ENCODE measurements around the gene DNAJC16. TPM values are rescaled to one million over a fixed set of nuclear protein-coding genes. Genes with fewer than 3 reads are reported as not detected.

The DNAJC16 gene
- total and polyA plus RNA-seq, 4 donors = 3.3 to 14.2 (median 11.1) TPM

GRCh38 chr1:15501208-15502032 lies 25.2 kb upstream of the DNAJC16 start:
- DNase-seq (ENCODE audit: low spot score) = peak; percentile 64
- H3K27ac ChIP-seq (ENCODE audit: low read depth in 1 of 2, low read length in 2 of 2) = no peak overlapping the region
- no peaks in the 10 kb centered on the region for H3K27me3 ChIP-seq (ENCODE audit: control insufficient read depth in 4 of 4, insufficient read depth in 4 of 4, low read length in 3 of 4)
- no peak overlapping the region for H3K4me3 ChIP-seq (ENCODE audit: low read depth in 1 of 3, low read length in 3 of 3)
- H3K4me1 ChIP-seq (ENCODE audit: control insufficient read depth in 4 of 4, insufficient read depth in 4 of 4, low read length in 3 of 4) = no peaks in the 10 kb centered on the region
- WGBS = 77% methylated on average over 17 of the region's 17 CpGs
- H3K9me3 ChIP-seq (ENCODE audit: control insufficient read depth in 4 of 4, low read length in 3 of 4) = no peaks in the 10 kb centered on the region
- TF ChIP-seq CTCF (IDR thresholded peaks at IDR 0.05; ENCODE audit: low read depth, low read length, missing input control) (peak; percentile 31), RAD21 (IDR thresholded peaks at IDR 0.05) (peak; percentile 16 to 64), ATF3 (IDR thresholded peaks at IDR 0.05) (no peak)
- H3K36me3 ChIP-seq (ENCODE audit: control insufficient read depth in 4 of 4, insufficient read depth in 3 of 4, low read depth in 1 of 4, low read length in 3 of 4) = peaks cover 6 to 31% (median 11%) of the 10 kb centered on the region in 4 donors
- H3K9ac ChIP-seq (ENCODE audit: low read depth in 1 of 2, low read length in 2 of 2) = no peak overlapping the region

GRCh38 chr1:15504436-15504835 lies 22.2 kb upstream of the DNAJC16 start:
- DNase-seq (ENCODE audit: low spot score) = no peak
- 97% methylated on average over 4 of the region's 4 CpGs for WGBS
- H3K27me3 ChIP-seq (ENCODE audit: control insufficient read depth in 4 of 4, insufficient read depth in 4 of 4, low read length in 3 of 4) = no peaks in the 10 kb centered on the region
- H3K4me3 ChIP-seq (ENCODE audit: low read depth in 1 of 3, low read length in 3 of 3) = no peak overlapping the region
- H3K9ac ChIP-seq (ENCODE audit: low read depth in 1 of 2, low read length in 2 of 2) = no peak overlapping the region
- peaks cover 3 to 38% (median 12%) of the 10 kb centered on the region in 4 donors for H3K36me3 ChIP-seq (ENCODE audit: control insufficient read depth in 4 of 4, insufficient read depth in 3 of 4, low read depth in 1 of 4, low read length in 3 of 4)
- no peaks in the 10 kb centered on the region for H3K4me1 ChIP-seq (ENCODE audit: control insufficient read depth in 4 of 4, insufficient read depth in 4 of 4, low read length in 3 of 4)
- TF ChIP-seq MAX (IDR thresholded peaks at IDR 0.05) (no peak), RXRA (IDR thresholded peaks at IDR 0.05) (no peak), YY1 (IDR thresholded peaks at IDR 0.05) (no peak), ZBTB33 (IDR thresholded peaks at IDR 0.05) (no peak), ATF3 (IDR thresholded peaks at IDR 0.05) (no peak), RAD21 (IDR thresholded peaks at IDR 0.05) (no peak), REST (IDR thresholded peaks at IDR 0.05) (no peak)
- no peaks in the 10 kb centered on the region for H3K9me3 ChIP-seq (ENCODE audit: control insufficient read depth in 4 of 4, low read length in 3 of 4)
- no peak overlapping the region for H3K27ac ChIP-seq (ENCODE audit: low read depth in 1 of 2, low read length in 2 of 2)
